Adrenal gland (tissue), 5 donors: Measurements from ENCODE around the gene SPINK1.

ENCODE experiments used
- CTCF ChIP-seq, 6 experiments: fragments of 450-650 bp in 4 of 6; fragments of 200-600 bp in 2 of 6; sonication (generic) in 1 of 6; IDR thresholded peaks; 1 replicate in 5 of 6; 2 replicates in 1 of 6; pipeline versions ENCODE4 v1.5.1 to v1.8.0; 2016 to 2021; ENCODE audit warnings: antibody characterized with exemption in 6 of 6, mild to moderate bottlenecking in 2 of 6, moderate library complexity in 1 of 6
- POLR2A ChIP-seq, 2 donors: fragments of 450-650 bp; IDR thresholded peaks; one replicate each; pipeline ENCODE4 v1.6.1; 2017; ENCODE audit warnings: antibody characterized with exemption in 2 of 2, mild to moderate bottlenecking in 2 of 2, moderate library complexity in 1 of 2
- donor health status: DM: no; HTN: no; CAD: no.

- TF ChIP-seq POLR2A (IDR thresholded peaks at IDR 0.05) = no peak
- TF ChIP-seq CTCF (IDR thresholded peaks at IDR 0.05) = no peak
Observed at GRCh38 chr5:147844846-147845245, 13.4 kb upstream of the SPINK1 start.
